GM19328 (cell line): ENCODE results near the gene PSG5.
"Not testable (repeated sequence)": the region's sequence is repeated elsewhere in the genome, so short reads cannot be mapped to it uniquely, and the experiment has no call there.

ENCODE experiments used
- ATAC-seq: cut with Tn5 transposase; IDR thresholded peaks from one replicate; pipeline ENCODE4 v1.9.1; 2021; ENCODE audit warnings: mild to moderate bottlenecking, moderate library complexity; ENCODE audit not compliant: unreplicated experiment

PSG5 gene

DNA sequence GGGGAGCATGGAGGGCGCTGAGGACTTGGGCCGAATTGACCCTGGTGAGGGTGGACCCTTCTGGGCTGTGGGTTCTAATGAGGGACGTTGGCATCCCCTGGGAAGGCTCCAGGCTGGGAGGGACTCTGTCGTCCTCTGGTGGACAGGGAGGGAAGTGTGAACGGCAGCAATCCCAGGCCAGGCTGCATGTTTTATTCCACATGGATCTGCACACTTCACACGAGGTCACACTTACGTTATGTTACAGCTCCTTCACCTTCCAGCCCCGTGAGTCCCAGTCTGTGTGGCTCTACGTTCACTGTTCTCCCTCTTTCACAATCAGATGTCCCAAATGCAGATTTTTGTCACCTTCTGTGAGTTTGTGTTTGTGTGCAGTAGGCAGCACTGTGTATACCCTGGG is 1.8 kb upstream of the PSG5 start:
- ATAC-seq, result not testable (repeated sequence)

DNA sequence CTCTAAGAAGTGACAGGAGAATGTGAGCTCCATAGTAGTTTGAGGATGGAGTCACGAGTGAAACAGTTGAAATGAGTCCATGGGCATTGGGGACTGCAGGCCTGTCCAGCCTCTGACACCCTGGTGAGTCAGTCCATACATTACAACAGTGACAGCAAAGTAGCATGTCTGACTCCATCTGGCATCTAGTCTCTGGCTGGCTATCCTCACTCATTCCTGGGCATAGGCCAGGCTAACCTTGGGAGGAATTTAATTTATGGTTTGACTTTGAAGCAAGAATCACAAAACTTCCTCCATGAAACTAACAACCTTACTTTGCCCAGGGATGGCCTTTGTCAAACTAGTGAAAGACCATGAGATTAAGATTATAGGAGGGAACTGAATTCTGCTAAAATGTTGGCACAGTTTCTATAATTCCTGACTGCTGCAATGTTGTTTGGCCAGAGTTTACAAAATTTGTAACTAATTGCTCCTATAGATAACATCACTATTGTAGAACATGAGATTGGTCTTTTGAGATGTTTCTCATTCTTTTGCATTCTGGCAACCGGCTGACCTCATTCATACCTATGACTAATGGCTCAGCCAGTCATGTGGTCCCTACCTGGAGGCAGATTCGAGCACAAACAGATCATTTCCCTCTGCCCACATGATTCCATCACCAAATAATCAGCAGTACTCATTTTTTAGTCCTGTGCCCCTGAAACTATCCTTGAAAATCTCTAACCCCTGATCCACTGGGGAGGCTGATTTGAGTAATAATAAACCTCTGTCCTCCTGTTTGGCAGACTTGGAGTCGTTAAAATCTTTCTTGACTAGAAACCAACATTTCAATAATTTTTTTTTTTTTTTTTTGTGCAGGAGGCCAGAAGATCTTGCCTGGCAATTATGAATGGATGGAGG is 4.2 kb downstream of the PSG5 start:
- not testable (repeated sequence) for ATAC-seq

DNA sequence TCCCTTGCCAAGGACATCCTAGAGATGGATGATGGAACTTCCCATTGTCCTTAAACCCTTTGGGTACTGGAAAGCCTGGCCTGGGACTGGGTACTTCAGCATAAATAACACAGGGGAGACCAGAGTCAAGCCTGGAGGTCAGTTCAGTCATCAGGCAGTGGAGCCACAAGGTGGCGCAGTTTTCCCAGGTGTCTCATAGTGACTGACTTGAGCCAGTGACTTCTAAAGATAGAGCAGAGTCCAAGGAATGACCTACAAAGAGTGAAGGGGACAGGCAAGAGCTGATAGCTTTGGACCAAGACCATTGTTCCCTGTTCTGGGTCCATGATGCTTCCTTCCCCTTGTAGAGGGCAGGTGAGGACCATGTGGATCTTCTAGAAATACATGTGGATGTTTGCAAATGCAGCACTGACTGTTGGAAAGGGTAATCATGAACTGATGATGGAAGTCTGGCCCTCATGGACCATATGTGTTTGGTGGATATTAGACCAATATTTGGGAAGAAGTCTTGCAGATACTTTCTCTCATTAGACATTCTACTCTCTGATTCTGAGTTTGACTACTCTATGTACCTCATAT is 6.7 kb downstream of the PSG5 start:
- not testable (repeated sequence) for ATAC-seq

DNA sequence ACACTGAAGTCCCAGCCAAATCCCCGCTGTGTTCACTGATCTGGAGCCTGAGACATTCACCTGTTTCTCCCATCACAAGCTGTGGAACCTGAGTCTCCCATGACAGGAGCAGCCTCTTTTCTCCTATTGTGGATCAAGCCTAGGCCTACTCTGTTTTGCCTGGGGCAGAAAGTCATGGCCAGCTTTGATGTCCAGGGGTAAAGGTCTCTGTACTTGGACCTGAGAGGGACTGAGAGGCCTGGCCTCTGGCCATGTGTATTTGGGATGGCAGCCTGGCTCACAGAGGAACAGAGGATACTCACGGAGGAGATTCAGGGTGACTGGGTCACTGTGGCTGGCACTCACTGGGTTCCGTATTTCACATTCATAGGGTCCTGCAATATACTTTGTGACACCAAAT is 7.8 kb downstream of the PSG5 start:
- not testable (repeated sequence) for ATAC-seq

GRCh38 chr19:43165906-43166305 is 20.4 kb downstream of the PSG5 start:
- not testable (repeated sequence) for ATAC-seq

- not testable (repeated sequence) for ATAC-seq
Observed at GRCh38 chr19:43163135-43163534, 23.2 kb downstream of the PSG5 start.

- not testable (repeated sequence) for ATAC-seq
Observed at GRCh38 chr19:43162261-43162660, 24.1 kb downstream of the PSG5 start.

- no peak for ATAC-seq
Observed at GRCh38 chr19:43152214-43152613, 34.1 kb downstream of the PSG5 start.

GRCh38 chr19:43149788-43150187 is 36.5 kb downstream of the PSG5 start:
- ATAC-seq, result not testable (repeated sequence)

- no peak for ATAC-seq
Observed at GRCh38 chr19:43148233-43148632, 38.1 kb downstream of the PSG5 start.

GRCh38 chr19:43141763-43142162 is 44.6 kb downstream of the PSG5 start:
- not testable (repeated sequence) for ATAC-seq

- ATAC-seq, result no peak
Observed at GRCh38 chr19:43132696-43133095, 53.6 kb downstream of the PSG5 start.

DNA sequence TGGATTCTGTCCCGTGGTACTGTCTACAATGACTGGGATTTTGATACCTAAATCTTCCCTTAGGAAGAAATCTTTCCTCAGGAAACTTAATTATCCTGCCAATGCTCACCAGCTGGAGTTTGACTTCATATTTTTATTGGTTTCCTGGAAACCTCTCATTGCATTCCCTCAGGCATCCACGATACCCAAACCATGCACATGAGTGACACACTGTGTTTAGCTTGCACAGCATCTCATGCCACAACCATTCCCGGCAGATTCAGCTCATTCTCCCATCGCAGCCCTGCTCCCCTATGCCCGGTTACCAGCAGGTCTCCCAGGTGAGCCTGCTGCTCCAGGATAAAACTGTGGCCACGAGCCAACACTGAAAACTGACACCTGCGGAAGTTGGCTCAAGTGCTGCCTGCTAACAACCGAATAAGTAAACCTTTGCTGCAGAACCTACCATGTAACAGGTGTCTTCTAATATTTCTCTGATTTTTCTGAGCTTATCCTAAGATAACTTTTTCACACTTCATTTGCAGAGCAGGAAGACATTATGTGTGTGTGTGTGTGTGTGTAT is 55.0 kb downstream of the PSG5 start:
- ATAC-seq, result not testable (repeated sequence)

DNA sequence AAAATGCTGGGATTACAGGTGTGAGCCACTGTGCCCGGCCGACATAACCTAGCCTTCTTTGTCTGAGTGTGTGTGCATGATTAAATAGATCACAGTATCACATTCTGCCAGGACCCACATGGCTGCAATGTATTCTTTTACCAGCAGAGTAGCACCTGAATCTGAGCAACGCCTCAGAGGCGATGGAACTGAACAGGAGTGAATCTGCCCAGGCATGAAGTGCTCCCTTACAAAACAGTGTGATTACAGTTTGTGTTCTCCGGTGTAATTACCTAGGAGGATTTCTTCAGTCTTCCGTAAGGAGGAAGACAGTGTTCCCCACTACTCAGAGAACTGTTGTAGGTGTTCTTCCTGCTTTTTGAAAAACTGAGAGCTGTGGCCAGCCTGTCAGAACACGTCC is 57.1 kb downstream of the PSG5 start:
- not testable (repeated sequence) for ATAC-seq

DNA sequence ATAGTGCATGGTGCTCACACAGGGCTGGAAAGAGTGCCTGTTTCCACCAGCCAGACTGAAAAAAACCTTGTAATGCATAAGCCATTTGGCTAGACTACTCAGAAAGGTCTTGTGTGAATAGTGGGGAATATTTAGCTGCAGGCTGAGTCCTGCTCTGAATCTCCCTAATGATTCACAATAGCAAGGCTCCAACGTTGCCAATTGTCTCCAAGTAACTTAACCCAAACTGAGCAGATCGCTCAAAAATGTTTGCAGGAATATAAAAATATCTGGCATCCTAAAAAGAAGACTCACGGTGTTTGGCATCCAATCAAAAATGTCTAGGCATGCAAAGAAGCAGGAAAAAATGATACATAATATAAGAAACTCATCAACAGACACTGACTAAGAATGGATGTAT is 59.0 kb downstream of the PSG5 start:
- ATAC-seq, result not testable (repeated sequence)

- no peak for ATAC-seq
Observed at GRCh38 chr19:43126720-43127119, 59.6 kb downstream of the PSG5 start.

DNA sequence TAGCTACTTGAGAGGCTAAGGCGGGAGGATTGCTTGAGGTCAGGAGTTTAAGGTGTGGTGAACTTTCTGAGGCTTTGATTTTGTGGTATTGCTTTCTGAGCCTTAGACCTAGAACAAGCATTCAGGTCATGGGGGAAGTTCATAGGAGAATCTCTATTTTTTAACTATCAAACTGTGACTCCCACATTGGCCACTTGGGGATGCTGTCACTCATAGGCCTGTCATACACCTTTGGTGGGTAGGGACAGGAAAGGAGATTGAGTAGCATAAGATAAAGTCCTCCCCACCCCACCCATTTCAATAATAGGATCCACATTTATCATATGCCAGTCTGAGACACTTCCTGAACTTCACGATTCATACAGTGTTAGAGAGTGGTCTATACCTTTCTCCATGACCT is 62.0 kb downstream of the PSG5 start:
- ATAC-seq, result no peak

DNA sequence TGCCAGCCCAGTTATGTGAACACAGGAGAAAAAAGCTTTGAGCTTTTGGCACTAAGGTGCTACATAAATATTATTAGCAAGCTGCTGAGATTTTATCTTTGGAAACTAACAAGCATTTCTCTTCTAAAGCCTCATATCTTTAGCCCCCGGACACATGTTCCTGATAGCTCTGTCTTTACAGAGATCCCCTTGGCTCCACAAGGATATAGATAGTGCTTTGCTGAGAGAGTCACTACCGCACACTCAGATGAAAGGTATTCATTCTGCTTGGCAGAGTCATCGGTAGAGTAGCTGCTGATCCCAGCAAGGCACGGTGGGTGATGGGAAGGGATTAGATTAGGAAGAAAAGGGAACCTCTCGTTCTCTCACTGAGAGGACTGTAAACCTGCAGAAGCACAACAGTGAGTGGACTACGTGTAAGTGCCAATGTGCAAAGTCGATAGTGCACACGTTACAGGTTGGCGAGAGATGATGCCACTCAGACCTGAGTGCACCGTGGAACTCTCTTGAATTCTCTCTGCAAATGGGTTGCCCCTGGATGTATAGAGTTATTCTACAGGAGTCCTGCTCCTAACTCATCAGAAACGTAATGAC is 65.8 kb downstream of the PSG5 start:
- not testable (repeated sequence) for ATAC-seq

DNA sequence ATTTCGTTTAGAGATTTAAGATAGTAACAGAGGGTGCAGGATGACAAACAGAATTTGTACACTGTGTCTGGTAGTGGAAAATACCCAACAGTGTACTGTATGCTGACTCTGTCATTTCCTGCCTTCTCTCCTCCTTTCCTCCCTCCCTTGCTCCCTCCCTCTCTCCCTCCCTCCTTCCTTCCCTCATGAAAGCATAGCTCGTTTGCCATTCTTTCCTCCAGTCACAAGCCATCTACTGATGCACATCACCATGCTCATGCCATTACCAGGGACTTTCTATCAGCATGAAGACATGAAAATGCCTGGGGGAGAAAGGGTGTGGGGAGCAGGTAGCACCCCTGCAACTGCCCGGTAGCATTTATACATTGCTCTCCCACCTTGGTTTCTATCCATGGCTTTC is 66.8 kb downstream of the PSG5 start:
- ATAC-seq, result not testable (repeated sequence)
